ENCODE data around the gene FTSJ1.
A peak's percentile ranks its signal among the peaks of the same experiment; 100 is the strongest.
"Not testable (repeated sequence)": the region's sequence is repeated elsewhere in the genome, so short reads cannot be mapped to it uniquely, and the experiment has no call there.

The FTSJ1 gene

GRCh38 chrX:48475774-48476577 lies at the start of gene FTSJ1:
Gene FTSJ1, plus strand, starts transcription at chrX:48476199. Its CDS starts 1,849 bp downstream, at chrX:48478048.
- Mint-ChIP-seq H3K36me3 (peaks cover 7% of the 10 kb centered on the region), H3K27me3 (no peaks in the 10 kb centered on the region), H3K4me3 (peak within 1 kb of the TSS; percentile 97), H3K9me3 (ENCODE audit: low read depth) (no peaks in the 10 kb centered on the region), H3K27ac (peak within 1 kb of the TSS; percentile 97), H3K4me1 (ENCODE audit: low read depth) (peaks cover 24% of the 10 kb centered on the region)

GRCh38 chrX:48427027-48427716 lies 48.8 kb upstream of the FTSJ1 start:
- not testable (repeated sequence) for H3K4me3 Mint-ChIP-seq

DNA sequence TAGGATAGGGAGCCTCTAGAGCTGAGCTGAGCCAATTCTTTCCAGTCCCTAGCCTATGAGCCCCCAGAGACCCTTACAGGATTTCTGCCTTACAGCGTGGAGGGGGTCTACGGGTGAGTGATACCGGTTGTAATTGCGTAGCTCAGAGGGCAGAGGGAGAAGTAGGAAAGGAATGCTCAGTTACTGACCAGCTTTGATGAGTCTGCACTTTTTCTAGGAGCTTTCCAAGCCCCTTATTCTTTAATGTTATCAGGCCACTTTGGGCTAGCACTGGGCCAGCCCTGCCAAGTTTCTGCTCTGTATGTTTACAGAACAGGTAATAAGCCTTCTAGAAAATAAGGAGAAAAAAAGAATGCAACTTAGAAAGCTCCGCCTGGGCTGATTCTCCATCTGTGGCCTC lies 46.4 kb upstream of the FTSJ1 start:
- H3K27ac Mint-ChIP-seq; H3K9me3 Mint-ChIP-seq (ENCODE audit: low read depth); H3K27me3 Mint-ChIP-seq; H3K4me1 Mint-ChIP-seq (ENCODE audit: low read depth); H3K36me3 Mint-ChIP-seq; H3K4me3 Mint-ChIP-seq: not testable (repeated sequence)

More at GRCh38 chrX:48427027-48427716, 48.8 kb upstream of the FTSJ1 start:
- not testable (repeated sequence) for H3K36me3 Mint-ChIP-seq; H3K4me1 Mint-ChIP-seq (ENCODE audit: low read depth); H3K9me3 Mint-ChIP-seq (ENCODE audit: low read depth); H3K27ac Mint-ChIP-seq; H3K27me3 Mint-ChIP-seq

GRCh38 chrX:48430166-48430565 lies 45.8 kb upstream of the FTSJ1 start:
- not testable (repeated sequence) for H3K27ac Mint-ChIP-seq; H3K4me3 Mint-ChIP-seq; H3K4me1 Mint-ChIP-seq (ENCODE audit: low read depth); H3K9me3 Mint-ChIP-seq (ENCODE audit: low read depth); H3K27me3 Mint-ChIP-seq; H3K36me3 Mint-ChIP-seq

GRCh38 chrX:48433713-48434112 lies 42.3 kb upstream of the FTSJ1 start:
- not testable (repeated sequence) for H3K4me3 Mint-ChIP-seq; H3K4me1 Mint-ChIP-seq (ENCODE audit: low read depth); H3K27me3 Mint-ChIP-seq; H3K27ac Mint-ChIP-seq; H3K9me3 Mint-ChIP-seq (ENCODE audit: low read depth); H3K36me3 Mint-ChIP-seq

DNA sequence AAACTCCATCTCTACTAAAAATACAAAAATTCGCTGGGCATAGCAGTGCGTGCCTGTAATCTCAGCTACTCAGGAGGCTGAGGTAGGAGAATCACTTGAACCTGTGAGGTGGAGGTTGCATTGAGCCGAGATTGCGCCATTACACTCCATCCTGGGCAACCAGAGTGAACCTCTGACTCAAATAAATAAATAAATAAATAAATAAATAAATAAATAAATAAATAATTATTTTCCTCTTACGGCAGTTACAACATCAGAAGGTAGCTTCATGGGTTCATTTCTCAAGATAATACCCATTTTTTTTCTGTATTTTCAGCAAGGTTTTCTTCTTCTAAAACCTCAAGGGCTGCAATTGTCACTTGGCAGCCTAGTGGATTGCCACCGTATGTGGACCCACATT lies 28.8 kb upstream of the FTSJ1 start:
- not testable (repeated sequence) for H3K27me3 Mint-ChIP-seq, H3K36me3 Mint-ChIP-seq, H3K4me3 Mint-ChIP-seq

GRCh38 chrX:48450076-48450475 lies 25.9 kb upstream of the FTSJ1 start:
- H3K4me3 Mint-ChIP-seq = no peak overlapping the region
- no peak overlapping the region for H3K27ac Mint-ChIP-seq
- no peaks in the 10 kb centered on the region for H3K9me3 Mint-ChIP-seq (ENCODE audit: low read depth)
- no peaks in the 10 kb centered on the region for H3K36me3 Mint-ChIP-seq
- H3K27me3 Mint-ChIP-seq = no peaks in the 10 kb centered on the region
- no peaks in the 10 kb centered on the region for H3K4me1 Mint-ChIP-seq (ENCODE audit: low read depth)

More for the DNA sequence above, 28.8 kb upstream of the FTSJ1 start:
- H3K27ac Mint-ChIP-seq; H3K9me3 Mint-ChIP-seq (ENCODE audit: low read depth); H3K4me1 Mint-ChIP-seq (ENCODE audit: low read depth): not testable (repeated sequence)

GRCh38 chrX:48451708-48452107 lies 24.3 kb upstream of the FTSJ1 start:
- no peaks in the 10 kb centered on the region for H3K9me3 Mint-ChIP-seq (ENCODE audit: low read depth)
- H3K27me3 Mint-ChIP-seq = no peaks in the 10 kb centered on the region
- no peaks in the 10 kb centered on the region for H3K4me1 Mint-ChIP-seq (ENCODE audit: low read depth)
- no peak overlapping the region for H3K4me3 Mint-ChIP-seq
- H3K36me3 Mint-ChIP-seq = no peaks in the 10 kb centered on the region
- H3K27ac Mint-ChIP-seq = no peak overlapping the region

DNA sequence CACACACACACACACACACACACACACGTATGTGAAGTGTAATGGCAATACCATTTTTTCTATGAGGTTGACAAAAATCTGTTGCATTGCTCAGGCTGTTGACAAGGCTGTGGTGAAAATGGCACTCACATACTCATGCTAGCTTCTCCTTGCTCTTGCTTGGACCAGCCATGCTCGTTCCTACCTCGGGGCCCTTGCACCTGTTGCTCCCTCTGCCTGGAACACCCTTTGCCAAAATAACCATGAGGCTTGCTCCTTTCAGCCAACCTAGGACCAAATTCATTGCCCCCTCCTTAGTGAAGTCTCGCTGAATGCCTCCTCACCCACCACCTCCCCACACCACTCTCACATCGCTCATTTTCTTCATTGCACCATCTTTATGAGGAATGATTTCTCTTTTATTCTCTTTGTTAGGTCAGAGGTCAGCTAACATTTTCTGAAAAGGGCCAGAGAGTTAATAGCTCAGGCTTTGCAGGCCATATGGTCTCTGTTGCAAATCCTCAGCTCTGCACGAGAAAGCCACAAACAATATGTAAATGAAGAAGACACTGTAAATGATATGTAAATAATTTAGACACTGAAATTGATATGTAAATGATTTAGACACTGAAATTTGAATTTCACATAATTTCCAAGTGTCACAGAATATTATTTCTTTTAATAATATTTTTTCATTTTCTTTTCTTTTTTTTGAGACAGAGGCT lies 19.2 kb upstream of the FTSJ1 start:
- no peak overlapping the region for H3K27ac Mint-ChIP-seq
- no peaks in the 10 kb centered on the region for H3K27me3 Mint-ChIP-seq
- H3K4me3 Mint-ChIP-seq = no peak overlapping the region
- peaks cover 2% of the 10 kb centered on the region for H3K4me1 Mint-ChIP-seq (ENCODE audit: low read depth)
- H3K36me3 Mint-ChIP-seq = peaks cover 4% of the 10 kb centered on the region
- no peaks in the 10 kb centered on the region for H3K9me3 Mint-ChIP-seq (ENCODE audit: low read depth)

GRCh38 chrX:48458711-48459110 lies 17.3 kb upstream of the FTSJ1 start:
- no peaks in the 10 kb centered on the region for H3K27me3 Mint-ChIP-seq
- H3K27ac Mint-ChIP-seq = no peak overlapping the region
- H3K36me3 Mint-ChIP-seq = peaks cover 4% of the 10 kb centered on the region
- H3K4me3 Mint-ChIP-seq = no peak overlapping the region
- peaks cover 4% of the 10 kb centered on the region for H3K4me1 Mint-ChIP-seq (ENCODE audit: low read depth)
- H3K9me3 Mint-ChIP-seq (ENCODE audit: low read depth) = no peaks in the 10 kb centered on the region

GRCh38 chrX:48459483-48459882 lies 16.5 kb upstream of the FTSJ1 start:
- no peaks in the 10 kb centered on the region for H3K9me3 Mint-ChIP-seq (ENCODE audit: low read depth)
- H3K4me1 Mint-ChIP-seq (ENCODE audit: low read depth) = peaks cover 10% of the 10 kb centered on the region
- peaks cover 4% of the 10 kb centered on the region for H3K36me3 Mint-ChIP-seq
- H3K4me3 Mint-ChIP-seq = no peak overlapping the region
- H3K27me3 Mint-ChIP-seq = no peaks in the 10 kb centered on the region
- H3K27ac Mint-ChIP-seq = no peak overlapping the region

DNA sequence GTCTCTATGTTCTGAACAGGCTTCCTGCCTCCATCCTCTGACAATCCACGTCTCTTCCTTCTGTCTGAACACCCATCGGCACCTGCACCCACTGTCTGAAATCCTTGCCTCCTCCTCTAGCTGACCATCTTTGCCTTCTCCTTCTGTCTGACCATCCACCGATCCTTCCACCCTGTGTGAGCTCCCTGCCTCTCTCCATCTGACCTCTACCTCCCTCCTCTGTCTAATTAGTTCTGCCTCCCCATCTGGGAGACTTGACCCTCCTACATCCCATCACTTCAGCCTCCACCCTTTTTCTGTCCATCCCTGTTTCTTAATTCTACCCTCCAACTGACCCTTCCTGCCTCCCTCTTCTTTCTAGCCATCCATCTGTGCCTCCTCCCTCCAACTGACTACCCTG lies 16.0 kb upstream of the FTSJ1 start:
- H3K4me3 Mint-ChIP-seq = no peak overlapping the region
- no peak overlapping the region for H3K27ac Mint-ChIP-seq
- peaks cover 4% of the 10 kb centered on the region for H3K36me3 Mint-ChIP-seq
- H3K9me3 Mint-ChIP-seq (ENCODE audit: low read depth) = no peaks in the 10 kb centered on the region
- peaks cover 11% of the 10 kb centered on the region for H3K4me1 Mint-ChIP-seq (ENCODE audit: low read depth)
- no peaks in the 10 kb centered on the region for H3K27me3 Mint-ChIP-seq

DNA sequence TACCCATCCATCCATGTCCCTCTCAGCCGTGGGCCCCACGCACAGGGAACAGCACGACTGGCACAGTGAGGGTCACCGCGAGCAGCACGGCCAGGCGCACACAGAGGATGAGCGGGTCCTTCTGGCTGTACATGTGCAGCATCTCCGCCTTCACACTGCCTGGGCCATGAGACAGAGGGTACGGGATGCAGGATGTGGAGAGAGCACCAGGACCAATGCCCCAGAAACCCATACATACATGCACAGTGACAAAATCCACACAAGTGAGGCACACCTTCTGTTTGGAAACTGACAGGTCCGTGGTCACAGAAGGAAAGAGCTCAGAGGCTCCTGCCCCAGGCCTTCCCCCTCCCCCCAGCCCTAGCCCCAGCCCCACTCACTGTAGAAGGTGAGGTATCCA lies 15.4 kb upstream of the FTSJ1 start:
- H3K4me3 Mint-ChIP-seq = no peak overlapping the region
- peaks cover 17% of the 10 kb centered on the region for H3K4me1 Mint-ChIP-seq (ENCODE audit: low read depth)
- no peaks in the 10 kb centered on the region for H3K9me3 Mint-ChIP-seq (ENCODE audit: low read depth)
- no peaks in the 10 kb centered on the region for H3K27me3 Mint-ChIP-seq
- H3K36me3 Mint-ChIP-seq = peaks cover 9% of the 10 kb centered on the region
- H3K27ac Mint-ChIP-seq = no peak overlapping the region

DNA sequence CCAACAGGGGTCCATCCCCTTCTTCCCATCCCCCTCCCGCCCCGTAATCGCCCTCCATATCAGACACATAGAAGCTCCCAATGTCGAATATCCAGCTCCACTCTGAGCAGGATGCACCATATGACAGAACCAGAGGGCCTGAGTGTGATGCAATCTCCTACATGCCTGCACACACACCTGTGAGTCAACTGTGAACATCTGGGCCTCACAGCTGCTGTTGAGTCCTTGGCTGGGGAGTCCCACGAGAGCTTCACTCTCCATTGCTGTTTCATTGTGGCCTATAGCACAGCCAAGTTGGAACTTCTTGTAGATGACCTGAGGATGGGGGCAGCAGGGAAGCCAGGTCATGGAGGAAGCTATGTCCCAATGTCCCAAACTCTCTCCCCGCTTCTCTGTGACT lies 14.2 kb upstream of the FTSJ1 start:
- peaks cover 23% of the 10 kb centered on the region for H3K4me1 Mint-ChIP-seq (ENCODE audit: low read depth)
- H3K4me3 Mint-ChIP-seq = no peak overlapping the region
- no peaks in the 10 kb centered on the region for H3K27me3 Mint-ChIP-seq
- H3K27ac Mint-ChIP-seq = no peak overlapping the region
- peaks cover 9% of the 10 kb centered on the region for H3K36me3 Mint-ChIP-seq
- no peaks in the 10 kb centered on the region for H3K9me3 Mint-ChIP-seq (ENCODE audit: low read depth)

DNA sequence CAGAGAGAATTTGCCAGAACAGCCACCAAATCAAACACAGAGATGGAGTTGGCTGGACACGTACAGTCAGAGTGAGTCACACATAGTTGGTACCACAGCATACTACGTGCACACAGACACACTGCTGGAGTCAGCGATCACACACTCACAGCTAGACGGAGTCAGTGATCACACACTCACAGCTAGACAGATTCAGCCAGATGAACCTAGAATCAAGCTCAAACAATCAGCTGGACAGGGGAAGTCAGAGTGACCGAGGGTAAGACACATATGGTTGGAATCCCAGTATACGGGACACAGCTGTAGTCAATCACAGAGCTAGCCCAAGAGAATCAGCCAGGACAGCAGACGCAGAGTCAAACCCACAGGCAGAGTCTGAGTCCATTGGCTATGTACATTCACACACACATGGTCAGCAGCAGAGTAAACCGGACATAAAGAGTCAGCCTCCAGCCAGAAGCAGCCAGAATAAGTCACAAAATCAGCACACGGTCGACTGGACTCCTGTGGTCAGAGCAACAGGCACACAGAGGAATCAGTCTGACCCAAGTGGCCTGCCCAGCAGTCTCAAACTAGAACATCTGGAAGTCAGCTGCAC lies 10.6 kb upstream of the FTSJ1 start:
- Mint-ChIP-seq H3K4me1 (ENCODE audit: low read depth) (peaks cover 31% of the 10 kb centered on the region), H3K9me3 (ENCODE audit: low read depth) (no peaks in the 10 kb centered on the region), H3K4me3 (peak overlapping the region; percentile 71), H3K27ac (peak overlapping the region; percentile 66), H3K36me3 (peaks cover 5% of the 10 kb centered on the region), H3K27me3 (no peaks in the 10 kb centered on the region)

Data from activated naive CD8-positive, alpha-beta T cell (primary cell).